ENCODE results near the gene ABCA4.

The ABCA4 gene

GRCh38 chr1:94024104-94024792, 96.7 kb downstream of the ABCA4 start:
- no peak for DNase-seq

- DNase-seq: peak; percentile 86
Observed at GRCh38 chr1:94022471-94023189, 98.3 kb downstream of the ABCA4 start.

GRCh38 chr1:94020764-94021579, 100.0 kb downstream of the ABCA4 start:
- peak; percentile 21 for DNase-seq

GRCh38 chr1:94019327-94019726, 101.6 kb downstream of the ABCA4 start:
- DNase-seq: no peak

GRCh38 chr1:94017155-94017829, 103.7 kb downstream of the ABCA4 start:
- no peak for DNase-seq

- no peak for DNase-seq
Observed at GRCh38 chr1:94015489-94015817, 105.5 kb downstream of the ABCA4 start.

- DNase-seq: no peak
Observed at GRCh38 chr1:94014635-94015488, 106.1 kb downstream of the ABCA4 start.

GRCh38 chr1:94014087-94014486, 106.9 kb downstream of the ABCA4 start:
- DNase-seq: no peak

GRCh38 chr1:94013367-94013878, 107.5 kb downstream of the ABCA4 start:
- no peak for DNase-seq

- DNase-seq: no peak
Observed at GRCh38 chr1:94012708-94013366, 108.1 kb downstream of the ABCA4 start.

- DNase-seq: no peak
Observed at GRCh38 chr1:94011709-94012595, 109.0 kb downstream of the ABCA4 start.

- no peak for DNase-seq
Observed at GRCh38 chr1:94011129-94011528, 109.8 kb downstream of the ABCA4 start.

GRCh38 chr1:94009304-94009703, 111.6 kb downstream of the ABCA4 start:
- DNase-seq: no peak

GRCh38 chr1:94006604-94007003, 114.3 kb downstream of the ABCA4 start:
- peak; percentile 35 for DNase-seq

GRCh38 chr1:94004924-94005323, 116.0 kb downstream of the ABCA4 start:
- DNase-seq: no peak

GRCh38 chr1:94002046-94002787, 118.7 kb downstream of the ABCA4 start:
- DNase-seq: no peak

- no peak for DNase-seq
Observed at GRCh38 chr1:94001397-94002045, 119.4 kb downstream of the ABCA4 start.

GRCh38 chr1:94000510-94001282, 120.3 kb downstream of the ABCA4 start:
- DNase-seq: no peak

All from NCI-H2029 (cell line).